Measurements from ENCODE around the gene CST6.

Gene CST6

GRCh38 chr11:66011785-66012303, at the start of gene CST6:
Gene CST6, plus strand, starts transcription at chr11:66012008. Its CDS starts 37 bp downstream, at chr11:66012045.
- DNase-seq (ENCODE audit: low read depth) = no peak

GRCh38 chr11:65962141-65962564, 49.7 kb upstream of the CST6 start:
- no peak for DNase-seq (ENCODE audit: low read depth)

GRCh38 chr11:65964906-65965305, 46.9 kb upstream of the CST6 start:
- no peak for DNase-seq (ENCODE audit: low read depth)

GRCh38 chr11:65965986-65966762, 45.6 kb upstream of the CST6 start:
- DNase-seq (ENCODE audit: low read depth) = no peak

- DNase-seq (ENCODE audit: low read depth) = no peak
These were observed 44.4 kb upstream of the CST6 start for GRCh38 chr11:65967329-65967934.

GRCh38 chr11:65968600-65969482, 43.0 kb upstream of the CST6 start:
- DNase-seq (ENCODE audit: low read depth) = no peak

- DNase-seq (ENCODE audit: low read depth) = no peak
These were observed 39.7 kb upstream of the CST6 start for GRCh38 chr11:65972116-65972515.

GRCh38 chr11:65973439-65974110, 38.2 kb upstream of the CST6 start:
- DNase-seq (ENCODE audit: low read depth) = no peak

- DNase-seq (ENCODE audit: low read depth) = no peak
These were observed 36.0 kb upstream of the CST6 start for GRCh38 chr11:65975771-65976170.

GRCh38 chr11:65976216-65977176, 35.3 kb upstream of the CST6 start:
- DNase-seq (ENCODE audit: low read depth) = no peak

GRCh38 chr11:65977621-65978390, 34.0 kb upstream of the CST6 start:
- DNase-seq (ENCODE audit: low read depth) = no peak

GRCh38 chr11:65978391-65979238, 33.2 kb upstream of the CST6 start:
- DNase-seq (ENCODE audit: low read depth) = no peak

- DNase-seq (ENCODE audit: low read depth) = no peak
These were observed 32.5 kb upstream of the CST6 start for GRCh38 chr11:65979261-65979759.

- no peak for DNase-seq (ENCODE audit: low read depth)
These were observed 30.6 kb upstream of the CST6 start for GRCh38 chr11:65981101-65981740.

- no peak for DNase-seq (ENCODE audit: low read depth)
These were observed 29.6 kb upstream of the CST6 start for GRCh38 chr11:65981972-65982823.

GRCh38 chr11:65982824-65983588, 28.8 kb upstream of the CST6 start:
- no peak for DNase-seq (ENCODE audit: low read depth)
